BLaER1 (cell line): ENCODE results near the gene SP140L.
"Not testable (repeated sequence)": the region's sequence is repeated elsewhere in the genome, so short reads cannot be mapped to it uniquely, and the experiment has no call there.

Source experiments
- H3K27ac ChIP-seq: shearing (Covaris generic); formaldehyde crosslinking; 2 replicates; pipeline ENCODE4 v1.8.1; 2022
- H3K27me3 ChIP-seq: shearing (Covaris generic); formaldehyde crosslinking; 2 replicates; pipeline ENCODE4 v1.8.1; 2022
- H3K36me3 ChIP-seq: shearing (Covaris generic); formaldehyde crosslinking; 2 replicates; pipeline ENCODE4 v1.8.1; 2022
- H3K4me1 ChIP-seq: shearing (Covaris generic); formaldehyde crosslinking; 2 replicates; pipeline ENCODE4 v1.8.1; 2022
- H3K4me2 ChIP-seq: shearing (Covaris generic); formaldehyde crosslinking; 2 replicates; pipeline ENCODE4 v1.8.1; 2022
- H3K4me3 ChIP-seq: shearing (Covaris generic); formaldehyde crosslinking; 2 replicates; pipeline ENCODE4 v1.8.1; 2022
- H3K9ac ChIP-seq: shearing (Covaris generic); formaldehyde crosslinking; 2 replicates; pipeline ENCODE4 v1.8.1; 2022
- H3K9me3 ChIP-seq: shearing (Covaris generic); formaldehyde crosslinking; 2 replicates; pipeline ENCODE4 v1.8.1; 2022
- H4K20me1 ChIP-seq: shearing (Covaris generic); formaldehyde crosslinking; 2 replicates; pipeline ENCODE4 v1.8.1; 2022
- Cebpa-rat ChIP-seq: shearing (Covaris generic); IDR thresholded peaks from 2 replicates; pipeline ENCODE4 v1.8.1; 2022

The SP140L gene

DNA sequence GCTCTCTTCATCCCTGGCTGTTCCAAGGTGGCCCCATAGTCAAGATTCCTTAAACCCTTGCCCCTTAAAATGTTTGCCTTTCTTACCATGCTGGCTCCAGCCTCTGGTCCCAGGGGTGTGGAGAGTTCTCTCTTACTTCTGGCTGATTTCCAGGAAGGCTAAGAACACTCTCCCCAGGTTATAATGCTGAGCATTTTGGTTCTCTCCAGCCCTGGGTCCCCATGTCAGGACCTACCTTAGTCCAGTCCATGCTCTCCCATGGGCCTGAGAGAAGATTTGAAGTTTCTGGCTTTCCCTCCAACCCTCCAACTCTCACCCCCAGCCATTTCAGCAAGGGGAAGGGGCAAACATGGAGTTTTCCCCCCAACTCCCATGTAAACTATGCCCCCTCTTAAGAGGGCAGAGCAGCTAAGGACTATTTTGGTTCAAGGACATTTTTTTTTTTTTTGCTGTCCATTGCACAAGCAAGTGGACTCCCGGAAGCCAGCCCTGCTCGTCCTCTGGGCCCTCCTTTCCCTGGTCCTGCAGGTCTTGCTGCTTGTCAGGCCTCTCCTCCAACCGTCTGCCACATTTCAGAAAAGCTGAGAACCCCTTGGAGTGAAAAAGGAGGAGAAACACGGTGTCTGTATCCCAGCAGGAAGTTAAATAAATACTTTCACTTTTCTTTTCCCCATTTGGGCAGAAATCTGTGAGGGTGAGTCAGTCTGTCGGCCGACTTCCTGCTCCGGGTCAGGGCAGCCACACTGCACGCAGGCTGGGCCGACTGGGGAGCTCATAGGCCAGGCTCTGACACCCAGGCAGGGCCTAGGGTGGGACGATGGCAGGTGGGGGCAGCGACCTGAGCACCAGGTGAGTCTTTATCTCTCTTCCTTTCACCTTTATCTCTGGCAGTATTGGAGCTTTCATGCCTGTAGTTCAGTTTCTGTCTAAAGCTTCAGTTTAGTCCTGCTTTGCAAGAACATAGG, at the start of gene SP140L:
Gene SP140L, plus strand, starts transcription at position 741 of the 965 bp plus-strand sequence. Its CDS starts 77 bp downstream, at position 818.
- H3K4me3 ChIP-seq: peak within 1 kb of the TSS; percentile 67
- H4K20me1 ChIP-seq: no peaks in the 10 kb centered on the region
- H3K9ac ChIP-seq: peak within 1 kb of the TSS; percentile 76
- peak within 1 kb of the TSS; percentile 90 for H3K4me2 ChIP-seq
- H3K4me1 ChIP-seq: peaks cover 32% of the 10 kb centered on the region
- peak within 1 kb of the TSS; percentile 91 for H3K27ac ChIP-seq
- TF ChIP-seq Cebpa-rat: no peak
- H3K9me3 ChIP-seq: peaks cover 25% of the 10 kb centered on the region
- no peaks in the 10 kb centered on the region for H3K27me3 ChIP-seq
- H3K36me3 ChIP-seq: peaks cover 5% of the 10 kb centered on the region; the same call in 1 of the 2 replicates

- H4K20me1 ChIP-seq: no peaks in the 10 kb centered on the region
- H3K9me3 ChIP-seq: no peaks in the 10 kb centered on the region
- no peak overlapping the region for H3K4me2 ChIP-seq
- no peaks in the 10 kb centered on the region for H3K4me1 ChIP-seq
- H3K4me3 ChIP-seq: no peak overlapping the region
- no peak for TF ChIP-seq Cebpa-rat
- no peak overlapping the region for H3K27ac ChIP-seq
- H3K27me3 ChIP-seq: no peaks in the 10 kb centered on the region
- no peaks in the 10 kb centered on the region for H3K36me3 ChIP-seq
- H3K9ac ChIP-seq: no peak overlapping the region
Observed at GRCh38 chr2:230282936-230283335, 44.1 kb upstream of the SP140L start.

DNA sequence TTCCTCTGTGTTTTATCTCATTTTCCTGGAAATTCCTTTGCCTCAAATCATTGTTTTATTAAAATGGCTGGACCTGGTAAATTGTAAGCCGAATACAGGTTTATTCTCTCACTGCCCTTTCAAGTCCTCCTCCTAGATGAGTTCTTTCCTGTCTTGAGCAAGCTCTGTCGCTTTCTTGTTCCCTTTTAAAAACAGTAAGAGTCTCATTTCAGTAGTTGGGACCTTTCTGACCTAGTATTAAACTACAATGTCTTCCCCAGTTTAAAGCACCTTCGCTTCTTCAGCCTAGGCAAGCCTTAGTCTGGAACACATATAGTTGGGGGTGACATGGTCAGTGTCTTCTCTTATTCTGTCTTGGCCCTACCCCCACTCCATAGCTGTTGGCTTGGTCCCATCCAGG, 40.9 kb upstream of the SP140L start:
- Histone ChIP-seq H4K20me1 (no peaks in the 10 kb centered on the region), H3K4me2 (no peak overlapping the region), H3K27me3 (no peaks in the 10 kb centered on the region), H3K36me3 (no peaks in the 10 kb centered on the region), H3K4me3 (no peak overlapping the region), H3K9ac (no peak overlapping the region), H3K27ac (no peak overlapping the region), H3K9me3 (no peaks in the 10 kb centered on the region), H3K4me1 (no peaks in the 10 kb centered on the region)
- no peak for TF ChIP-seq Cebpa-rat

DNA sequence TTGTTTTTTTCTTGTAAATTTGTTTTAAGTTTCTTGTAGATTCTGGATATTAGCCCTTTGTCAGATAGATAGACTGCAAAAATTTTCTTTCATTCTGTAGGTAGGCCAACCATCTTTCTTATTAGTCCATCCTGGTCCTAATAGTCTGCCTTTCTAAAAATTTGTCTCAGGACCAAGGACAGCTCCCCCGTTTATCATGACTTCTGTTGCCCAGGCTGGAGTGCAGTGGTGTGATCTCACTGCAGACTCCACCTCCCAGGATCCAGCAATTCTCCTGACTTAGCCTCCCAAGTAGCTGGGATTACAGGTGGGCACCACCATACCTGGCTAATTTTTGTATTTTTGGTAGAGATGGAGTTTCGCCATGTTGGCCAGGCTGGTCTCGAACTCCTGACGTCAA, 37.7 kb upstream of the SP140L start:
- not testable (repeated sequence) for H3K4me3 ChIP-seq, H3K27ac ChIP-seq, H3K27me3 ChIP-seq, H3K4me2 ChIP-seq, H3K36me3 ChIP-seq, H3K9ac ChIP-seq, H3K9me3 ChIP-seq, H4K20me1 ChIP-seq, H3K4me1 ChIP-seq

DNA sequence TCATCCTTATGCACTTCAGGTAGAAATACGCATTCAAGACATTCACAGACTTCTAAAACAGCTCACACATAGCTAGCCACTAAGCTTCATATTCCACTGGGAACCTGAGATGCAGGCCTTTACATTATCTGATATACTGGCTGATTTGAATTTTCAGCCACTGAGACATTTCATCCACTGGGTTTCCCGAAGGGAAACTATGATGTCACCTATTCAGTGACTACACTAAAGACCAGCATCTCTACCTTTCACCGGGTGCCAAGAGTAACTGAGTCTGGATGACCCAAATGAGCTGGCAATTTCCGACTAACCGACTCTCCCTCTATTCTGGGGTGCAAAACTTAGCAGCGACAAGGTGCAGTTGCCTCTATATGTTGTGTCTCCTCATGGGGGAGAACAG, 31.8 kb upstream of the SP140L start:
- H3K27me3 ChIP-seq: no peaks in the 10 kb centered on the region
- H3K4me2 ChIP-seq: no peak overlapping the region
- peaks cover 5% of the 10 kb centered on the region; the same call in 1 of the 2 replicates for H3K4me1 ChIP-seq
- H3K9me3 ChIP-seq: no peaks in the 10 kb centered on the region
- H3K27ac ChIP-seq: no peak overlapping the region
- no peaks in the 10 kb centered on the region for H4K20me1 ChIP-seq
- no peaks in the 10 kb centered on the region for H3K36me3 ChIP-seq
- no peak overlapping the region for H3K9ac ChIP-seq
- no peak overlapping the region for H3K4me3 ChIP-seq
- TF ChIP-seq Cebpa-rat: no peak

GRCh38 chr2:230296917-230297316, 30.1 kb upstream of the SP140L start:
- Histone ChIP-seq H3K27me3 (no peaks in the 10 kb centered on the region), H4K20me1 (no peaks in the 10 kb centered on the region), H3K4me3 (no peak overlapping the region), H3K4me1 (peaks cover 5% of the 10 kb centered on the region; the same call in 1 of the 2 replicates), H3K9ac (no peak overlapping the region), H3K4me2 (no peak overlapping the region), H3K36me3 (no peaks in the 10 kb centered on the region), H3K27ac (no peak overlapping the region), H3K9me3 (no peaks in the 10 kb centered on the region)
- no peak for TF ChIP-seq Cebpa-rat

DNA sequence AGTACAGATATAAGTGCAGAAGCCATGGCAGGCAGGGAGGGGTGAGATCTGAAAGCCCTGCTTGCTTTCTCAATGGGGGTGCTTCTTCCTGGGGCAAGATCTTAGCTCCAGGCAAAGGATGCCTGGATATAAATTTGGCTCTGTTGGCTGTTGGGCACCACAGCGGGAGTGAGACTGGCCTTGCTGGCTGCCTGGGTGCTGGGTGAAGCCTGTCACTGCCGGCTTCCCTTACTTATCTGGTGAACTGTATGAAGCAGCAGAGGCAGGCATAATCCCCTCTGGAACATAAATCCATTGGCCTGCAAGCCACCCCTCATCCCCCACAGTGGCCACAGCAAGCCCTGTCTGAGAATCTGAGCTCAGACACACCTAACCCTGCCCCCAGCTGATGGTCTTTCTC, 27.4 kb upstream of the SP140L start:
- Histone ChIP-seq H3K36me3 (no peaks in the 10 kb centered on the region), H3K9ac (no peak overlapping the region), H3K4me1 (peaks cover 5% of the 10 kb centered on the region; the same call in 1 of the 2 replicates), H3K9me3 (peaks cover 11% of the 10 kb centered on the region), H3K27me3 (no peaks in the 10 kb centered on the region), H3K27ac (no peak overlapping the region), H4K20me1 (no peaks in the 10 kb centered on the region), H3K4me3 (no peak overlapping the region), H3K4me2 (peak overlapping the region; percentile 34; the same call in 1 of the 2 replicates)
- no peak for TF ChIP-seq Cebpa-rat

DNA sequence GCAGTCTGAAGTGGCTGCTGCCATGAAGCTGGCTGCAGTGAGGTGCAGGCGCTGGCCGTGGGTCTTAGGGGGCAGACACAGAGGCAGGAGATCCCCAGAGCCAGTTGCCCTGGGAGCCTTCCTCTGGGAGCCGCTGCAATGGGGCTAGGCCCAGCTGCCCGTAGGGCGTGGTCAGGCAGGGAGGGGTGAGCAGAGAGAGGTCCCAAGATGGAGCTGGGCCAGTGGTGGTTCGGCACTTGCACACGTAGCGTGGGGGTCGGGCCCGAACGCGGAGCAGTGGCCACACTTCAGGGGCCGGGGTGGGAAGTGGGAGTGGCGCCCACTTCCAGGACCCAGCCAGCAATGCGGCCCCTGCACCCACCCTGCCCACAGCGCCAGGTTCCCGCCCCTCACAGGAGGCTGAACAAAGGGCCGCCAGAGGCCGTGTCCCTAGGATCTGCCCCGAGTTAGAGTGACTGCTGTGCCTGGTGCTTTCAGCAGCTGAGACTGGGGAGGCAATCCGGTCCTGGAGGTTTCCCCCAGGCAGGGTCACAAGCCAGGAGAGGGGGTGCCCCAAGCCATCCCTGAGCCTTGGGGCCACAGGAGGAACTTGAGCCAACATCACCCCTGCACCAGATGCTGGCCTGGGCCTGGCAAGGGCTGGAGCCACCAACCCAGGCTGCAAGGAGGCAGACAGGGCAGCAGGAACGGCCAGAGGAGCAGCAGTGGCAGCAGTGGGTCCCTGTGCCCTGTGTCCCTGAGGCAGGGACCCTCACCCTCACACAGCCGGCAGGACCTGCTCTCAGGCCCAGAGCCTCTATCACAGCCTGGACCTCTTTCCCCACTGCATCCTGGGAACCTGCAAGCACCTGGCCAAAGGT, 21.3 kb upstream of the SP140L start:
- H3K27me3 ChIP-seq: no peaks in the 10 kb centered on the region
- no peak overlapping the region for H3K4me3 ChIP-seq
- no peak overlapping the region for H3K27ac ChIP-seq
- no peaks in the 10 kb centered on the region for H3K36me3 ChIP-seq
- no peaks in the 10 kb centered on the region for H4K20me1 ChIP-seq
- no peak for TF ChIP-seq Cebpa-rat
- H3K4me2 ChIP-seq: no peak overlapping the region
- no peak overlapping the region for H3K9ac ChIP-seq
- peaks cover 6% of the 10 kb centered on the region; the same call in 1 of the 2 replicates for H3K4me1 ChIP-seq
- H3K9me3 ChIP-seq: peaks cover 40% of the 10 kb centered on the region

DNA sequence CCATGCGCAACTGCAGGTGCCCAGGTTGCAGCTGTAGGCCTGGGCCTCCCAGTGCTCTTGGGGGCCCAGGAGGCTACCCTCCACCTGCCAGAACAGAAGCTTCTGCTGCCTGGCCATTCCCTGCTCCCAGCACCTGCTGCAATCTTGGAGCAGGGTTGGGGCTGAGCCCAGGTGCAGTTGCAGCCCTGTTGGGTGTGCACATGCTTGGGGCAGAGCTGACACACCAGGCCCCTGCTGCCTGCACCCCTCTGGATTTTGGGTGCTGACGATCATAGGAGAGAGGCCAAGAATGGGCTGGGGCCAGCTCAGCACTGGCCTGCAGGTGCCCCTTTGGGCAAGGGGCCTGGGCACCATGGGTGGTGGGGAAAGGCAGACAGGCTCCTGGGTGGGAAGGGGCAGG, 20.5 kb upstream of the SP140L start:
- peaks cover 6% of the 10 kb centered on the region; the same call in 1 of the 2 replicates for H3K4me1 ChIP-seq

More for the DNA sequence above, 20.5 kb upstream of the SP140L start:
- peaks cover 40% of the 10 kb centered on the region for H3K9me3 ChIP-seq
- no peak overlapping the region for H3K27ac ChIP-seq
- H3K36me3 ChIP-seq: no peaks in the 10 kb centered on the region
- no peak overlapping the region for H3K4me2 ChIP-seq
- no peaks in the 10 kb centered on the region for H4K20me1 ChIP-seq
- no peak overlapping the region for H3K9ac ChIP-seq
- no peak overlapping the region for H3K4me3 ChIP-seq
- TF ChIP-seq Cebpa-rat: no peak
- H3K27me3 ChIP-seq: no peaks in the 10 kb centered on the region
